CD14-positive monocyte (primary cell): Measurements from ENCODE around the gene GLDC. TPM values are rescaled to one million over a fixed set of nuclear protein-coding genes. Genes with fewer than 3 reads are reported as not detected.

Source experiments
- DNase-seq, 3 donors: peaks; one replicate each; pipeline ENCODE4 v3.0.0-alpha.2; 2011 to 2022
- H2AFZ ChIP-seq: 2 replicates; pipeline ENCODE4 v1.6.0; 2012; ENCODE audit warnings: mild to moderate bottlenecking, low read depth, low read length, inconsistent platforms; ENCODE audit not compliant: insufficient read depth, poor library complexity, severe bottlenecking
- H3K27ac ChIP-seq, 2 donors: 1 replicate in 1 of 2; 2 replicates in 1 of 2; pipeline ENCODE4 v1.5.1; 2012 to 2013; ENCODE audit warnings: low read length in 2 of 2, control low read depth in 1 of 2, inconsistent platforms in 1 of 2, low read depth in 1 of 2, mild to moderate bottlenecking in 1 of 2
- H3K27me3 ChIP-seq, 2 donors: one replicate each; pipeline versions ENCODE4 v1.6.0 to v1.6.1; 2011 to 2013; ENCODE audit warnings: low read length in 2 of 2; ENCODE audit not compliant: control insufficient read depth in 2 of 2, insufficient read depth in 2 of 2
- H3K36me3 ChIP-seq, 2 donors: replicated peaks in 1 of 2; 1 replicate in 1 of 2; 2 replicates in 1 of 2; pipeline versions ENCODE4 v1.5.1 to v1.6.1; 2012 to 2013; ENCODE audit warnings: low read length in 2 of 2, control low read depth in 1 of 2, inconsistent platforms in 1 of 2, mild to moderate bottlenecking in 1 of 2; ENCODE audit not compliant: insufficient read depth in 2 of 2, control insufficient read depth in 1 of 2
- H3K4me1 ChIP-seq, 2 donors: 1 replicate in 1 of 2; 2 replicates in 1 of 2; pipeline versions ENCODE4 v1.5.1 to v1.6.1; 2012 to 2013; ENCODE audit warnings: low read length in 2 of 2, control low read depth in 1 of 2, inconsistent platforms in 1 of 2, mild to moderate bottlenecking in 1 of 2, moderate library complexity in 1 of 2; ENCODE audit not compliant: insufficient read depth in 2 of 2, control insufficient read depth in 1 of 2
- H3K4me2 ChIP-seq: replicated peaks from 2 replicates; pipeline ENCODE3; 2012; ENCODE audit warnings: low read length, moderate library complexity, mild to moderate bottlenecking; ENCODE audit not compliant: poor library complexity, severe bottlenecking; ENCODE audit errors: extremely low read depth
- H3K4me3 ChIP-seq, 3 experiments: fragments of 200-600 bp in 1 of 3; sonication (generic) in 1 of 3; replicated peaks in 1 of 3; 1 replicate in 2 of 3; 2 replicates in 1 of 3; pipeline ENCODE4 v1.5.1; 2011 to 2013; ENCODE audit warnings: low read length in 3 of 3, mild to moderate bottlenecking in 3 of 3, control low read depth in 2 of 3, low read depth in 2 of 3, inconsistent platforms in 1 of 3, moderate library complexity in 1 of 3
- H3K79me2 ChIP-seq: 2 replicates; pipeline ENCODE4 v1.6.0; 2012; ENCODE audit warnings: mild to moderate bottlenecking, control low read depth, inconsistent platforms, low read length, moderate library complexity; ENCODE audit not compliant: insufficient read depth
- H3K9ac ChIP-seq: 2 replicates; pipeline ENCODE4 v1.6.0; 2017; ENCODE audit warnings: low read length, mild to moderate bottlenecking; ENCODE audit not compliant: insufficient read depth, poor library complexity, severe bottlenecking
- H3K9me3 ChIP-seq, 2 donors: replicated peaks in 1 of 2; 1 replicate in 1 of 2; 2 replicates in 1 of 2; pipeline versions ENCODE4 v1.5.1 to v1.6.1; 2012 to 2013; ENCODE audit warnings: low read length in 2 of 2, control low read depth in 1 of 2; ENCODE audit not compliant: control insufficient read depth in 1 of 2, insufficient read depth in 1 of 2
- H4K20me1 ChIP-seq: 2 replicates; pipeline ENCODE4 v1.6.0; 2012; ENCODE audit warnings: mild to moderate bottlenecking, low read length, control low read depth, moderate library complexity; ENCODE audit not compliant: insufficient read depth
- H3K27ac Mint-ChIP-seq, 7 donors: one replicate each; pipeline ENCODE4 v1.8.0; 2020; ENCODE audit warnings: mild to moderate bottlenecking in 7 of 7, mixed read lengths in 7 of 7, moderate library complexity in 6 of 7, inconsistent platforms in 2 of 7
- H3K27me3 Mint-ChIP-seq, 3 donors: one replicate each; pipeline ENCODE4 v1.8.0; 2021 to 2022; ENCODE audit warnings: low read depth in 3 of 3, mild to moderate bottlenecking in 3 of 3, mixed read lengths in 3 of 3, moderate library complexity in 3 of 3, inconsistent platforms in 1 of 3
- H3K36me3 Mint-ChIP-seq, 2 donors: one replicate each; pipeline ENCODE4 v1.8.0; 2020; ENCODE audit warnings: mixed read lengths in 2 of 2, inconsistent platforms in 1 of 2, mild to moderate bottlenecking in 1 of 2
- H3K4me1 Mint-ChIP-seq: one replicate; pipeline ENCODE4 v1.8.0; 2020; ENCODE audit warnings: mild to moderate bottlenecking, mixed read lengths
- H3K4me3 Mint-ChIP-seq, 2 donors: one replicate each; pipeline ENCODE4 v1.8.0; 2020; ENCODE audit warnings: mild to moderate bottlenecking in 2 of 2, mixed read lengths in 2 of 2, moderate library complexity in 1 of 2
- H3K9me3 Mint-ChIP-seq, 7 donors: one replicate each; pipeline ENCODE4 v1.8.0; 2020 to 2022; ENCODE audit warnings: mixed read lengths in 7 of 7, mild to moderate bottlenecking in 6 of 7, moderate library complexity in 6 of 7, inconsistent platforms in 2 of 7
- WGBS: methylation state at CpG from one replicate; pipeline ENCODE4 v1.1.5; 2013; ENCODE audit warnings: missing lambda C conversion rate; ENCODE audit not compliant: insufficient coverage; 5-methylcytosine and 5-hydroxymethylcytosine counted together
- intact Hi-C, 2 donors: fragments of 100-400 bp; cut with micrococcal nuclease; formaldehyde crosslinking; loops; one replicate each; pipeline versions ENCODE4 v1.15.0 to v1.15.1; 2023
- polyA plus RNA-seq, 3 donors: library from polyadenylated mRNA; depleted of rRNA in 1 of 3; unstranded in 2 of 3; stranded (reverse) in 1 of 3; fragments of 300-500 nt in 2 of 3; fragments of >200 nt in 1 of 3; fragmentation: Illumina TruSeq in 2 of 3; gene quantifications; 1 replicate in 2 of 3; 2 replicates in 1 of 3; pipeline ENCODE4 v1.2.3, GENCODE V29; 2012 to 2021
- TF ChIP-seq, protein P1 (sequence below): fragments of 200-600 bp; IDR thresholded peaks from one replicate; pipeline ENCODE4 v1.8.0; 2022; ENCODE audit warnings: antibody characterized with exemption, mild to moderate bottlenecking

GLDC gene
- polyA plus RNA-seq, 3 donors: not detected

- Mint-ChIP-seq H3K4me1 (peaks cover 20% of the 10 kb centered on the region), H3K27ac (no peak overlapping the region), H3K9me3 (peaks cover 0 to 16% (median 5%) of the 10 kb centered on the region in 7 donors), H3K4me3 (no peak overlapping the region), H3K36me3 (peaks cover 0 to 2% of the 10 kb centered on the region in 2 donors), H3K27me3 (peaks cover 46 to 57% (median 56%) of the 10 kb centered on the region in 3 donors)
- Histone ChIP-seq H3K9me3 (peaks cover 0 to 4% of the 10 kb centered on the region in 2 donors), H3K27me3 (peaks cover 34 to 59% of the 10 kb centered on the region in 2 donors), H4K20me1 (no peaks in the 10 kb centered on the region), H3K36me3 (no peaks in the 10 kb centered on the region), H3K4me1 (peaks cover 10 to 13% of the 10 kb centered on the region in 2 donors), H3K4me2 (no peak overlapping the region), H3K79me2 (no peaks in the 10 kb centered on the region), H3K4me3 (no peak overlapping the region), H3K9ac (no peak overlapping the region), H2AFZ (no peak overlapping the region), H3K27ac (no peak overlapping the region)
- DNase-seq: no peak
- intact Hi-C loops: no loop called here
- TF ChIP-seq, protein P1, sequence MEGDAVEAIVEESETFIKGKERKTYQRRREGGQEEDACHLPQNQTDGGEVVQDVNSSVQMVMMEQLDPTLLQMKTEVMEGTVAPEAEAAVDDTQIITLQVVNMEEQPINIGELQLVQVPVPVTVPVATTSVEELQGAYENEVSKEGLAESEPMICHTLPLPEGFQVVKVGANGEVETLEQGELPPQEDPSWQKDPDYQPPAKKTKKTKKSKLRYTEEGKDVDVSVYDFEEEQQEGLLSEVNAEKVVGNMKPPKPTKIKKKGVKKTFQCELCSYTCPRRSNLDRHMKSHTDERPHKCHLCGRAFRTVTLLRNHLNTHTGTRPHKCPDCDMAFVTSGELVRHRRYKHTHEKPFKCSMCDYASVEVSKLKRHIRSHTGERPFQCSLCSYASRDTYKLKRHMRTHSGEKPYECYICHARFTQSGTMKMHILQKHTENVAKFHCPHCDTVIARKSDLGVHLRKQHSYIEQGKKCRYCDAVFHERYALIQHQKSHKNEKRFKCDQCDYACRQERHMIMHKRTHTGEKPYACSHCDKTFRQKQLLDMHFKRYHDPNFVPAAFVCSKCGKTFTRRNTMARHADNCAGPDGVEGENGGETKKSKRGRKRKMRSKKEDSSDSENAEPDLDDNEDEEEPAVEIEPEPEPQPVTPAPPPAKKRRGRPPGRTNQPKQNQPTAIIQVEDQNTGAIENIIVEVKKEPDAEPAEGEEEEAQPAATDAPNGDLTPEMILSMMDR: no peak
- no CpG with 5 or more reads among the region's 2 CpGs for WGBS
These were observed 4.0 kb downstream of the GLDC start for GRCh38 chr9:6641561-6641960.

DNA sequence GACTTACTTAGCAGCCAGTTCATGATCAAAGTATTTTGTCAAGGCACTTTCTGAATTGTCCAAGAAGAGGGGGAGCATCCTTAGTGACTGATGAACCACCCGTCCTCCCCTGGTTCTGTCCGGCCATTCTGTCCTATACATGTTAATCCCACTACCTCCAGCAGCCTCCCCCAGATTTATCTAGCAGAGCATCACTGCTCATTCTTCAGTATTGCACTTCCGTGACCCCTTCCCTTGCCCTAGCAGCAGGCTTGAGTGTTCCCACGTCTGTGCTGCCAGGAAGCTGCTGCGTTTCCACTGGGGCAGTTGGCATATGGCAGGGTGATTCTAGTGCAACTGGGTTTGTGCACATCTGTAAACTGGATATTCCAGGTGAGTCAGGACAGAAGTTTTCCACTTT, 4.5 kb downstream of the GLDC start:
- WGBS: 95% methylated on average over 2 of the region's 5 CpGs
- Histone ChIP-seq H2AFZ (no peak overlapping the region), H3K9ac (no peak overlapping the region), H3K79me2 (no peaks in the 10 kb centered on the region), H3K27ac (no peak overlapping the region), H3K4me3 (no peak overlapping the region), H3K9me3 (peaks cover 0 to 4% of the 10 kb centered on the region in 2 donors), H4K20me1 (no peaks in the 10 kb centered on the region), H3K4me1 (peaks cover 10 to 13% of the 10 kb centered on the region in 2 donors), H3K27me3 (peaks cover 34 to 54% of the 10 kb centered on the region in 2 donors), H3K36me3 (no peaks in the 10 kb centered on the region), H3K4me2 (no peak overlapping the region)
- no peaks in the 10 kb centered on the region for H3K36me3 Mint-ChIP-seq
- no peak for DNase-seq
- no peak overlapping the region for H3K27ac Mint-ChIP-seq
- H3K4me3 Mint-ChIP-seq: no peak overlapping the region
- H3K9me3 Mint-ChIP-seq: peaks cover 0 to 11% (median 5%) of the 10 kb centered on the region in 7 donors
- peaks cover 41 to 54% (median 52%) of the 10 kb centered on the region in 3 donors for H3K27me3 Mint-ChIP-seq
- intact Hi-C loops: no loop called here
- TF ChIP-seq, protein P1: no peak
- H3K4me1 Mint-ChIP-seq: peaks cover 16% of the 10 kb centered on the region
